T-helper 2 cell treated with Interferon-gamma antibody and Interleukin-4, amounts not matched to agents 100 ng/mL and 5 ng/mL, for 36 hours (primary cell): ENCODE measurements around the gene SLC2A13. TPM values are rescaled to one million over a fixed set of nuclear protein-coding genes. Genes with fewer than 3 reads are reported as not detected.
"Not testable (repeated sequence)": the region's sequence is repeated elsewhere in the genome, so short reads cannot be mapped to it uniquely, and the experiment has no call there.

Experiments
- intact Hi-C: fragments of 100-400 bp; cut with micrococcal nuclease; formaldehyde crosslinking; loops from one replicate; pipeline ENCODE4 v1.15.1; 2023
- total RNA-seq: library from RNA; stranded (reverse); gene quantifications from 2 replicates; pipeline ENCODE4 v1.2.3, GENCODE V29; 2022

SLC2A13 gene
- total RNA-seq, 1 donor from 2014 or later, result 3.2 TPM

DNA sequence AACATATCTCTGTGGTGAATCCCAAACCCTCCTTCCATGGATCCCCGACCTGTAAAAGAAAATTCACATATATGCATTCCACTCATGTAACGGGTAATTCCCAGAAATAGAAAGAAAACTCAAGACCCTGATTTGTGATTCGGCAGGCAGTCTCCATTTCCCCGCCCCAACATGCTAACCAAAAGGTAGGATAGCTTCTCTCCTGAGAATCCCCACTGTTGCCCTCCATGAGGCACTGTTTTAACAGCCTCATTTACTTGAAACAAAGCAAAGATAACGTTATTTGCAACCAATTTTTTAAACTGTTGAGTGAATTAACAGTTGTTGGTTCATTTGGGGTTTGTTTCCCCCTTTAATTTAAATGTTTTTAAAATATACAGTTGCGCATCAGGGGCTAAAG, 774 bp upstream of the SLC2A13 start:
- intact Hi-C loops, result loop anchor here (1.0 to 10.0 kb wide), 11 partner anchors 30 to 1199 kb away; partner anchors contain the start of genes CPNE8 and KIF21A

DNA sequence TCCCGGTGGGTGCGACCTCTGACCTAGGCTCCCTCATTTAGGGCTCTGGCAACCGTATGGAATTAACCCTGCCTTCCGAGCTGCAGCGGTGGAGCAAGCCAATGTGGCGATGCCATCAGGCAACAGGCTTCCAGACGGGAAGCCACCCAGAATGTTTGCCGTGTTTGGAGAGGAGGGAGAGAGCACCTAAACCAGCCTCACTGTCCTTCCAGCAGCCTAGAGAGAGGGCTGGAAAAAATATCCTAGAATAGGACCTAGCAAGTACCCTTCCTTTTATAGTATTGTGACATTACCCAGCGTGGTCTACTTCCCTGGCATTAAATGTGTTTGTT, 287 bp upstream of the SLC2A13 start:
- intact Hi-C loops, result loop anchor here (1.0 to 10.0 kb wide), 8 partner anchors 31 to 1199 kb away; partner anchors contain the start of genes CPNE8 and KIF21A

DNA sequence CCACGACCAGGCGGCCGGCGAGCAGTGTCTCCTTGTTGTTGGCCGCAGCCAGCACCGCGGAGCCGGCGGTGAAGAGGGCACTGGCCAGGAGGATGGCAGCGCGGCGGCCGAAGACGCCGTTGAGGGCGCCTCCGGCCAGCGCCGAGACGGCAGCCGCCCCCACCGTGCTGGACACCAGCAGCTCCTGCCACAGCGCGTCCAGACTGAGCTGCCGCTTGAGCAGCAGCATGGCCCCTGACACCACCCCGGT, 691 bp downstream of the SLC2A13 start:
- intact Hi-C loops, result loop anchor here (5.0 to 10.0 kb wide), 4 partner anchors 73 to 1198 kb away; partner anchors contain the start of gene CPNE8

DNA sequence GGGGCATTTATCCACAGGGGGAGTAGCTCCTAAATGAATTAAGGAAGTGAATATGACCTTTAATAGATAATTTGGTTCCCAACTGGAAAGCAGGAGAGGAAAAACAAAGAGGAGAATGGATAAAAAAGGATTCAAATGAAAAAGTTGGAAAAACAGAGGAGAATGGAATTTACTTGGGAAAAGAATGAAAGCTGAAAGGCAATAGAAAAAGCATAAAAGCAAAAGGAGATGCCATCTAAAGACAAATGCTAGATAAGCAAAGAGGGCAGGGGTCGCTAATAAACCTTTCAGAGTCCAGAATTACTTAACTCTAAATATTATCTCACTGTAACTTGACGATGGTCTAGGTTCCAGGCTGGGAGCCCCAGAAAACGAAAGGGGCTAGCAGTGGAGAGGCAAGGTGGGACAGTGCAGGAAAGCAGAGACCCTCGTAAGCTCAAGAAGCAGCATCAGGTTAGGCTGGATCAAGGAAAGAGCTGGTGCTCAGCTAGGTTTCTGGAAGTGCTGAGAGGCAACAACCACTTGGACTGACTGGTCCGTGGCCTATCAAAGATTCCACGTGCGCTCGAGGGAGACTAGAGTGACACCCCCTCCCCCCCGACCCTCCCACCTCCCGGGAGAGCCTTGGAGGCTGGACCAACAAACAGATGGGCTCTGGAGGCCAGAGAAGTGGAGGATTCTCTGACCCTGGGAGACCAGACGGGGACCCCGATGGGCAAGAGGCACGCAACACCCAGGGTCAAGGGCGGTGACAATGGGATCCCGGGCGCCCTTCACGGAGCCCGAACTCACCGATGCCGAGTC, 1.2 kb downstream of the SLC2A13 start:
- intact Hi-C loops, result loop anchor here (5.0 to 10.0 kb wide), 4 partner anchors 72 to 1197 kb away; partner anchors contain the start of gene CPNE8

DNA sequence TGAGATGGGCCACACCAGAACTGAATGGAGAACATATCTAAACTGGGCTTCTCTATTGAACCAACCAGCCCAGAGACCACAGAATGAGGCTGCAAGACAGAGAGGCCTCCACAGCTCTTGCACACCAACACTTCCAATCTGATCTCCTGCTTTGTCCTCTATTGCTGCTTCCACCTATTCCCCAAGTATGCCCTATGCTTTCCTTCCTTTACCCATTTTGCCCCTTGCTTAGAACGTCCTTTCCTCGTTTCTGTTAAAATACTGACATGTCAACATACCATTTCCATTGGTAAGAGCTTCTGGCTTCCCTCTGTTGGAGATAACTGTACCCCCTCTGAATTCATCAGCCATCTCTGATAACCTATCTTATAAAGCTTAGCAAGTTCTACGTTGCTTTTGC, 2.8 kb downstream of the SLC2A13 start:
- intact Hi-C loops, result loop anchor here (10.0 kb wide), 1 partner anchor 408 kb away; no protein-coding TSS in a partner anchor

DNA sequence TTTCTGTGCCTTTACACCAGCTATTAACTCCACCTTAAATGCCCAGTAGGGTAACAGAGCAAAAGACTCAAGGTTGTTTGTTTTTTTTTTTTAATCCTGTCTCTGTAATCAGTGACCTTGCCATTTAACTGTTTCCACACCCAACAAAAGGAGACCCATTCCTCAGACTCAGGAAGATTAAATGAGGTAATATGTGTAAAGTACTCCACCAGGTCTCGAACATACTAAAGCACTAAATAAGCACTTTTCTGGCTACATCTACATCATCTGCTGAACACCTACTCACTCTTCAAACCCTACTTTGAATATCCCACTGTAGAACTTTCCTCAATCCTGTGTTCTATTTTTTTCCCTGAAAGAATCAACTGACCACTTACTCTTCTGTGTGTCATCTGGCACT, 4.1 kb downstream of the SLC2A13 start:
- intact Hi-C loops, result loop anchor here (10.0 kb wide), 1 partner anchor 407 kb away; no protein-coding TSS in a partner anchor

DNA sequence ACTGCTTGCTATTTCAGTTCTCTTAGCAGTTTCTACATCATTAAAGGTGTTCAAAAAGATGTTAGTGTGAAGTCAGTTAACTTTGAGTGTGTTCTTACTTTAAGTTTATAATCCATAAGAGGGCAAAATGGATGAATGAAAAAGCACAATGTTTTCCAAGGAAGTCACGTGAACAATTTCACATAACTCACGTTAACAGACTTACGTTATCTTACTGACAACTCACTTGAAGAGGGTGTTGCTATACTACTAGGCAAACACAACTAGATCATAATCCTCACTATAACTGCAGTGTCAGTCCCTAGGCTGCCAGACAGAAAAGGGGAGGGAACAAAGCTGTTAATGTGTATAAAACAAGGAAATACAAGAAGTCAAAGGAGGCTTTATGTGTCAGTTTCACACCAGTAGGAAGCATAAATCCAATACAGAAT, 6.4 kb downstream of the SLC2A13 start:
- intact Hi-C loops, result no loop called here

DNA sequence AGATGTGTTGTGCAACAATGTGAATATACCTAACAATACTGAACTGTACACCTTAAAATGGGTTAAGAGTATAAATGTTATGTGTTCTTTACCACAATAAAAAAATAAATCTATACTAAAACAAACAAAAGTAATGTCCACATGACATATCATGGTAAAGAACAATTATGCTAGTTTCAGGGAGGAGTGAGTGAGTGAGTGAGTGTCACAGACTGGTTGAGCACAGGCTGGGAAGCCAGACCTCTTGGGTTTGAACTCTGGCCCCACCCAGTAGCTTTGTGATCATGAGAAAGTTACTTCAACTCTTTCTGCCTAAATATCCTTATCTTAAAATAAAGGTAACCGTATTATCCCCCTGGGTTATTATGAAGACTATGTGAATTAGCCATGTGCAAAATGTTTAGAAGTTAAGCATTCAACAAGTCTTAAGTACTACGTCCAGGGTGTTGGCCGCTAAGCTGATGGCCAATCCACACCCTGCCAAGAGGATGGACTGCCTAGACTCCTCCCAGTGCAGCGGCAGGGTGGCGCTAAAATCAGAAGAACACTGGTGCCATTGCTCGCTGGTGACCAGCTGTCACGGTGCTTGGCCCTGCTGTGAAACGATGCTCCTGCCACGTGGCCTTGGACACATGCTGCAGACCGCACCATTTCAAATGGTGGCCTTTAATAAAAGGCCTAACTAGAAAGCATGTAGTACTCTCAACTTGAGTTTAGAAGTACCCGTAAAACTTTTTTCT, 7.3 kb downstream of the SLC2A13 start:
- intact Hi-C loops, result no loop called here

DNA sequence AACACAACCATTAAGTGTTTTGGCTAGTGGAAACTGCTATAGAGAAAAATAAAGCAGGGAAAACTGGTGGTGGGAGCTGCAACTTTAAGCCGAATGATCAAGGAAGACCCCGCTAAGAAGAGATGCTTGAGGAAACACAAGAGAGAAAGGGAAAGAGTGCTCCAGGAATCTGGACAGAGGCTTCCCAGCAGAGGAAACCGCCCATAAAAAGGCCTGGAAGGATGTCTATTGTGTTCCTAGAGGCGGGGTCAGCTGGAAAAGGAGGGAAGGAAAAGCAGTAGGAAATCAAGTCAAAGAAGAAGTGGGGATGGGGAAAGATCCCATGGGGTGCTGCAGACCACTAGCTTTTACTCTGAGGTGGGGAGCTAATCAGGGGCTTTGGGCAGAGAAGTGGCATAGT, 12.4 kb downstream of the SLC2A13 start:
- intact Hi-C loops, result no loop called here

DNA sequence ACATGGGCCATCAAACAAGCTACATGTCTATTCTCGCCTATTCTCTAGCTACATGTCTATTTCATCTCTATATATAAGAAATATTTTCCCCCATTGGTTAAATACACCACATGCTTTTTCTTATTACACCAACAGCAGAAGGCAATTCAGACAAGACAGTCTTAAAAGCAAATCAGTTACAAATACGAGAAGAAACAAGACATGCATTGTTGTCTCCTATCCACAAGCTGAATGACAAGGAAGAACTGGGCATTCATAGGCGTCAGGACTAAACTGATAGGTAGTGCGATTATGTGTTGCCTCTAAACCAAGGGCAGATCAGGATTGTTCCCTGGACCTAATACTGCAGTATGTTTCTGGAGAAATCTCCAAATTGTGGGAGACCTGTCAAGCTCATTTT, 19.4 kb downstream of the SLC2A13 start:
- intact Hi-C loops, result no loop called here

DNA sequence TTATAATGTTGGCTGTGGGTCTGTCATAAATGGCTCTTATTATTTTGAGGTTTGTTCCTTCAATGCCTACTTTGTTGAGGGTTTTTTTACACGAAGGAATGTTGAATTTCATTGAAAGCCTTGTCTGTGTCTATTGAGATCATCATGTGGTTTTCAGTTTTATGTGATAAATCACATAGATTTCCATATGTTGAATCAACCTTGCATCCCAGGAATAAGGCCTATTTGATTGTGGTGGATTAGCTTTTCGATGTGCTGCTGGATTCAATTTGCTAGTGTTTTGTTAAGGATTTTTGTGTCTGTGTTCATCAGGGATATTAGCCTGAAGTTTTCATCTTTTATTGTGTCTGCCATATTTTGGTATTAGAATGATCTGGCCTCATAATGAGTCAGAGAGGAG, 27.6 kb downstream of the SLC2A13 start:
- intact Hi-C loops, result no loop called here

DNA sequence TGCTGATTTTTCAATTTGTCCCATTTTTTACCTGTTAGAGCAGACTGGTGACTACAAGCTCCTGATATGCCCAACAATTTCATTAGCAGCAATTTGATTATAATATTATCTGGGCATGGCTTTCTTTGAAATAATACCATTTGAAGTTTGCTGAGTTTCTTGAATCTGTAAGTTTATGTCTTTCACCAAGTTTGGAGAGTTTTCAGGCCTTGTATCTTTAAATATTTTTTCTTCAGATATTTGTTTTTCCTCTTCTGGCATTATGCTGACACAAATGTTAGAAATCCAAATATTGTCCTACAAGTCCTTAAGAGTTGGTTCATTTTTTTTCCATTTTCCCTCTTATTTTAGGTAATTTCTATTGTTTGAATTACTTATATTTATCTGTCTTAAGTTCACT, 30.4 kb downstream of the SLC2A13 start:
- intact Hi-C loops, result no loop called here

DNA sequence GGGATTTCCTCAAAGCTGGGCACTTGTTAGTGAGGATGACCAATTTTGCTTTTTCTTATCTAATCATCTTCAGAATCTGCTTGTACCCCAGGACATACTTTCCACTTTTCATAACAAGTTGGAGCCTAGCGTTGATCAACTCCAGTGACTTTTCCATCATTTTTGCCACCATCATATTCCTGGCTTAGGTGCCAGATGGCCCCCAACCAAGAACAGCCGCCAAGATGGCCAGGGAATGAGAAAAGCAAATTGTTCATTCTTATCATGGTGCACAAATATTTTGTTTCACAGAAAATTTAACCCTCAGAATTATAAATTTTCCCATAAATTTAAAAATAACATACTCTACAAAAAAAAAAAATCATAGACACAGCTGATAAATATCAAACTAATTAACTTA, 37.5 kb downstream of the SLC2A13 start:
- intact Hi-C loops, result no loop called here

DNA sequence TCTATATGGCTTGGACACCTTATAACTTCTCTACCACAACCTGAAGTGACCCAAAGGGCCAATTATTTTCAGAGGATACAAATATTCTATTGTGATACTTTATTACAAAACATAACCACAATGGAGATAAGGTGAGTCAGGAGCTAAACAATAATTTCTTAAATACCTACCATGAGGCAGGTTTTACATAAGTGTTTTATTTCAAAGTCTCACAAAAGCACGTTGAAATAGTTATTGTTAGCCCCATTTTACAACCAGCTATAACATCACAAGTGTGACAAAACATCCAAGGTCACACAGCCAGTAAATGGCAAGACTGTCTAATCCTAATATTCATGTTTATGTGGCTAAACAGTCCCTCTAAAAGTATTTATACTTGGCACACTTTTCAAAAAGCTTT, 40.2 kb downstream of the SLC2A13 start:
- intact Hi-C loops, result no loop called here

DNA sequence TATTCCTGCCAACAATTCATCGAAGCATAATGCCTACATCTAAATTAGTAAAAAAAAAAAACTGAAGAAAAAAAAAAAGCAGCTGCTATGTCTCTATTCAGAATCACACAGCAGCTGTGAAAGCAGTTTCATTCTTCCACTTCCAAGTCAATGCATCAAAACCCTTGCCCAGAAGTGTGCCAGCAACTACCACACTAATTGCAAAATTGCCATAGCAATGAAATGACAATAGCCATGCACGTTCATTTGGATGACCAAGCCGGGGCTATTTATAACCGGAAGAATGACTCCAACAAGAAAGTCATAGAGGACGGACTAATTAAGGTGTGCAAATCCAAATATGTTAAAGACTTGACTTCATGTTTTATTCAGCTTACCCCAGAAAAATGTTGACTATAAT, 42.5 kb downstream of the SLC2A13 start:
- intact Hi-C loops, result no loop called here

DNA sequence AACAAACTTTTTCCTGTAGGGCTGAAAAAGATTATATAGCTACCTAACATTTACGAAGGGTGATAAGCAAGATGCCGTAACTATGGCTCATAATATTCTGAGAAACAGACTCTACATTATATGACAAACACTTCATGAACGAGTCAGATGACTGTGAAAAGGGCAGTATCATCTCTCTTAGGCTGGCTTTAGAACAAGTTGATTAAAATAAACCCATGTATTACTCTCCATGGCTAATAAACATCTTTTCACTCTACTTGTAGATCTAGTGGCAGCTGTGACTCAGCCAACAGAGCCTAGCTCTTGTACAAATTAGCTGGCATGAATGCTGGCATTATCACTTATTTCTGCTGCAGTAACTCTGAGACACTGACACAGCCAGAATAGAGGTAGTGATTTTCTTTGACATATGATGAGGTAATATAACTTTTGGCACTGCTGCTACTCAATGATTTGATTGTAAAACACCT, 47.1 kb downstream of the SLC2A13 start:
- intact Hi-C loops, result no loop called here

DNA sequence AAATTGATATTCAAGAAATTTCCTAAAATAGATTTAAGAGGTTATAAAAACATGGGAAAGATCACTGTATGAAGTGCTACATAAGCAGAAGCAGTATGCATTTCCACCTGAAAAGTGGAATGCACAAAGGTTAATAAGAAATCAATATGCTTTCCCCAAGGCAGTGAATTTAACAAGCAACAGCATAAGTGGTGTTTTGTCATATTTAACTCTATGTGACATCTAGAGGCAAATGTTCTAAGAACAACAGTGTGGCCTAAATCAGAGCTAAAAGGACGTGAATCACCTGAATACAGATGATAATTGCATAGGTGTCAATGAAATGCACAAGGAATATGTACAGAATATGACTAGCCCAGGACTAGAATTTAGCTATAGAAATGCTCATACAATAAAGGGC, 49.5 kb downstream of the SLC2A13 start:
- intact Hi-C loops, result no loop called here

DNA sequence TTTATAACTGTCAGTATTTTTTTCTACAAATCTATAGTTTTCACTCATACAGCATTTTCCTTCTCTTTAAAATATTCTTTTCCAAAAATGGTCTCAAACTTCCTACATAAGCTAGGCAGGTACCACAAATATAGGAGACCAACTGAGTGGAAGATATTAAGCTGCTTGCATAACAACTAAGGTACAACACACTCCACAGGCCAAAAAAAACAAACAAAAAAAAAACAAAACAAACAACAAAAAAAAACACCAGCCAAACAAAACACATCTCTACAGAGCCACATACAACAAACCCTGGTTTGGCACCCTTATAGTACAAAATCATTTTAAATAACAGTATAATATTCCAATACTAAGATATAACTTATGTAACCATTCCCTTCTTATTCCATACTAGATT, 50.1 kb downstream of the SLC2A13 start:
- intact Hi-C loops, result no loop called here

DNA sequence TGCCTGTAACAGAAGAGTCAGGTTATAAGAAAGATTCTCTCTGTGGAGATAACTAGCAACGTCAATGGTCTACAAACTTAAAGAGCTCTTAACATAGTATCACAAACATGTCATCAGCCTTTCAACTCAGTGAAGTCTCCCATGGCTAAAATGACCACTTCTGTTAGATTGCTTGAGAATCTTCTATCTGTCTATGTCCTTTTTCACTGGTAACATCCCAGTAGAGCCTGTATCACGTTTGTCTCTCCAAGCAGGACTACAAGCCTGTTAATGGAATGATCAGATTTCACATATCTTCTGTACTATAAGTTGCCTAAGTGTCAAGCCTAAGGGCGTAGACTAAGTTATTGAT, 50.7 kb downstream of the SLC2A13 start:
- intact Hi-C loops, result no loop called here

DNA sequence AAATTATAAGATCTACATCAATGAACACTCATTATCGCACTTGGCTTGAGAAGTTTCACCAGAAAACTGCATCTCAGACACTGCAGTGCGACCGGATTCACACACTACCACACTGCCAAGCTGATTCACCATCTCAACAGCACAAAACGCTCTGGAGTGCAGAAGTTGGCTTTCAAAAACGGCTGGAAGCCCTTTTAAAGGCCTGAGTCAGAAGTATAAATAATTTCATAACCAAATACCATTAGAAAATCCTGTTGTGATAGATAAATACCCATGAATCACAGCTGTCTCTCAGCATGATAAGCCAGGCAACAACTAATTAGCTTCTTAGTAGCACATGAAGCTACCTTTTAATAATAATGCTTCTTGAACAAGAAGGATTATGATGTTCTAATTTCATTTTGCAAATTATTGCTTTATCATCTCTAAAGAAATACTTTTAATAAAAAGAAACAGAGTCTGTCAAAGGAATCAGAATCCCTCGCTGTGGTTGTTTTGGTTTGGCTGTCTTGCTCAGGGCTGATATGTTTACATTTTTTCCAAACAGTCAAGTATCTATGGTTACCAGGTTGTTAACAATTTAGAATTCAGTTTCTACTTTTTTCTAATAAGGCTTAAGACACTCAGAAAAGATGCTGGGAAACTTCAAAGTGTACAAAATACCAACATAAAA, 51.2 kb downstream of the SLC2A13 start:
- intact Hi-C loops, result no loop called here

DNA sequence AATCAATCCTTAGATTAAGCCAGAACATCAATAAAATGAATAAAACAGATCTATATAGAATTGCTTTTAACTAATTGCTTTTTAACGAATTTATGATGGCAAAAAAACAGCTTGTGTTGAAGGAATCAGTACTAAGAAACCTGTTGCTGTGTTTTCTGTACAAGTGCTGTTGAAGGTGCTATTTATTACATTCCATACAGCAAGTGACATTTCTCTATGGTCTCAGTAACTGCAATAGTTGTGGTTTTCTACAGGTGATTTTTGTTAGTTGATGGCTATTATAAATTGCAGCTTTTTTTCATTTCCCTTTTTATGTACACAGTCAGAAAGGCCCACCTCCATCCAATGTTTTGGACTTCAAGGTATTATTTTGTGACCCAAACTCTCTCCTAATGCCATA, 56.6 kb downstream of the SLC2A13 start:
- intact Hi-C loops, result no loop called here

DNA sequence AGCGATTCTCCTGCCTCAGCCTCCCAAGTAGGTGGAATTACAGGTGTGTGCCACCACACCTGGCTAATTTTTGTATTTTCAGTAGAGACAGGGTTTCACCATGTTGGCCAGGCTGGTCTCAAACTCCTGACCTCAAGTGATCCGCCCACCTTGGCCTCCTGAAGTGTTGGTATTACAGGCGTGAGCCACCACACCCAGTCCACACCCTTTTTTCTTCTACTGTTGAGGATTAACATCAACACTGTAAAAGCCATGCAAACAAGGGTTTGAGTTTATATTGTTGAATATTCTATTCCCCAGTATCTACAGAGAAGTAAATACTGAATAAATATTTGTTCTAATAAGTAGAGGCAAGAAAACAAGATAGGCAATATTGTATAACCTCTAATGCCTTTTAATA, 58.9 kb downstream of the SLC2A13 start:
- intact Hi-C loops, result not testable (repeated sequence)
